NCI-H2171 (cell line): ENCODE results near the gene RBM20.
"Not testable (repeated sequence)": the region's sequence is repeated elsewhere in the genome, so short reads cannot be mapped to it uniquely, and the experiment has no call there.

Source experiments
- DNase-seq: peaks from one replicate; lab custom pipeline; 2025; lab: John Stamatoyannopoulos, UW

Gene RBM20

GRCh38 chr10:110649347-110650264 is 5.5 kb downstream of the RBM20 start:
- no peak for DNase-seq

GRCh38 chr10:110650265-110650668 is 6.1 kb downstream of the RBM20 start:
- no peak for DNase-seq

- no peak for DNase-seq
Observed at GRCh38 chr10:110651044-110651958, 7.2 kb downstream of the RBM20 start.

GRCh38 chr10:110652475-110653118 is 8.5 kb downstream of the RBM20 start:
- no peak for DNase-seq

- DNase-seq: no peak
Observed at GRCh38 chr10:110655320-110655719, 11.2 kb downstream of the RBM20 start.

GRCh38 chr10:110656612-110657011 is 12.5 kb downstream of the RBM20 start:
- no peak for DNase-seq

GRCh38 chr10:110657973-110658691 is 14.0 kb downstream of the RBM20 start:
- no peak for DNase-seq

GRCh38 chr10:110659558-110659957 is 15.4 kb downstream of the RBM20 start:
- no peak for DNase-seq

GRCh38 chr10:110660289-110660688 is 16.2 kb downstream of the RBM20 start:
- DNase-seq: not testable (repeated sequence)

- DNase-seq: no peak
Observed at GRCh38 chr10:110661292-110661691, 17.2 kb downstream of the RBM20 start.

- DNase-seq: no peak
Observed at GRCh38 chr10:110664483-110665420, 20.6 kb downstream of the RBM20 start.

GRCh38 chr10:110666259-110666658 is 22.1 kb downstream of the RBM20 start:
- not testable (repeated sequence) for DNase-seq

GRCh38 chr10:110666673-110667072 is 22.5 kb downstream of the RBM20 start:
- DNase-seq: no peak

- no peak for DNase-seq
Observed at GRCh38 chr10:110667620-110668343, 23.6 kb downstream of the RBM20 start.

- no peak for DNase-seq
Observed at GRCh38 chr10:110668443-110668842, 24.3 kb downstream of the RBM20 start.

GRCh38 chr10:110670335-110670734 is 26.2 kb downstream of the RBM20 start:
- DNase-seq: no peak

- no peak for DNase-seq
Observed at GRCh38 chr10:110671788-110672579, 27.8 kb downstream of the RBM20 start.

- no peak for DNase-seq
Observed at GRCh38 chr10:110672580-110672919, 28.4 kb downstream of the RBM20 start.

- DNase-seq: no peak
Observed at GRCh38 chr10:110676016-110676415, 31.9 kb downstream of the RBM20 start.
